ENCODE measurements around the gene SARS2.

Gene SARS2

DNA sequence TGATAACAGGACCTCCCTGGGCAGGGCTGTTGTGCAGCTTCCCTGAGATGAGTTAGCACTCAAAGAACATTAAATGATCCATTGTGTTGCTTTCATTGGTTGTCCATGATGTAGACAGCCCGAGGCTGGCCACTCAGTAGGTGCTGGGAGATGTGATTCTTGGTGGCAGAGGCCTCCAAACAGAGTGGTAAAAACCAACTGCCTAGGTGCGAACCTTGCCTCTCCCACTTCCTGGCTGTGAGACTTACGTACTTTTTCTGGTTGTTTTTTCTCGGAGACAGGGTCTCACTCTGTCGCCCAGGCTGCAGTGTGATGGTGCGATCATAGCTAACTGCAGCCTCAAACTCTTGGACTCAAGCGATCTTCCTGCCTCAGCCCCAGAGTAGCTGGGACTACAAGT lies 6.2 kb downstream of the SARS2 start:
- H3K4me3 ChIP-seq (ENCODE audit: control insufficient read depth, low read depth, low read length): no peak overlapping the region
- no peak for DNase-seq (ENCODE audit: low read depth)
- no peak for TF ChIP-seq CTCF (IDR thresholded peaks at IDR 0.05; ENCODE audit: control insufficient read depth, insufficient read depth, low read depth, low read length, missing control alignments)

GRCh38 chr19:38922482-38922881 lies 8.1 kb downstream of the SARS2 start:
- no peak for TF ChIP-seq CTCF (IDR thresholded peaks at IDR 0.05; ENCODE audit: control insufficient read depth, insufficient read depth, low read depth, low read length, missing control alignments)
- no peak for DNase-seq (ENCODE audit: low read depth)
- no peak overlapping the region for H3K4me3 ChIP-seq (ENCODE audit: control insufficient read depth, low read depth, low read length)

- no peak for DNase-seq (ENCODE audit: low read depth)
- no peak for TF ChIP-seq CTCF (IDR thresholded peaks at IDR 0.05; ENCODE audit: control insufficient read depth, insufficient read depth, low read depth, low read length, missing control alignments)
- H3K4me3 ChIP-seq (ENCODE audit: control insufficient read depth, low read depth, low read length): no peak overlapping the region
These were observed 8.9 kb downstream of the SARS2 start for GRCh38 chr19:38921420-38922274.

DNA sequence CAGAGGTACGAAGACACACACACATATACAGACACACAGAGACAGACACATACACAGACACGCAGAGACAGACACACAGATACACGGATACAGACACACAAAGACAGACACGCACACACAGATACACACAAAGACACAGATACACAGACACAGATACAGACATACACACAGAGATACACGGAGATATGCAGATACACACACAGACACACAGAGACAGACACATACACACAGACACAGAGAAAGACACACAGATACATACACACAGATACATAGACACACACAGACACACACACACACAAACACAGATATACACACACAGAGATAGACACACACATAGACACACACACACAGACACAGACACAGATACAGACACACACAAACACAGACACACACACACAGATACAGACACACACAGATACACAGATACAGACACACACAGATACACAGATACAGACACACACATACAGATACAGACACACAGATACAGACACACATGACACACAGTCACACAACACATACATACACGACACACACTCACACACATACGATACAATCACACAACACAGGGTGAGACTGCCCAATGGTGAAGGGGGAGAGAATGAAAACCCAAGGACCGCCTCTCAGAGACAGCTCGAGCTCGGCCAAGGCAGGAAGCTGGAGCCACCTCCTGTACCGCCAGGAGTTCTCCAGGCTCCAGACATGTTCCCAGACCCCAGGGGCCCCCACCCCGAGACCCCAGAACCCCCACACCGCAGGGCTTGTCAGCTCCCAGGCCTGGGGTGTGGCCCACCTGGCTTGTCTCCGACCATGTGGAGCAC lies 9.8 kb downstream of the SARS2 start:
- no peak for TF ChIP-seq CTCF (IDR thresholded peaks at IDR 0.05; ENCODE audit: control insufficient read depth, insufficient read depth, low read depth, low read length, missing control alignments)
- DNase-seq (ENCODE audit: low read depth): no peak
- H3K4me3 ChIP-seq (ENCODE audit: control insufficient read depth, low read depth, low read length): no peak overlapping the region

DNA sequence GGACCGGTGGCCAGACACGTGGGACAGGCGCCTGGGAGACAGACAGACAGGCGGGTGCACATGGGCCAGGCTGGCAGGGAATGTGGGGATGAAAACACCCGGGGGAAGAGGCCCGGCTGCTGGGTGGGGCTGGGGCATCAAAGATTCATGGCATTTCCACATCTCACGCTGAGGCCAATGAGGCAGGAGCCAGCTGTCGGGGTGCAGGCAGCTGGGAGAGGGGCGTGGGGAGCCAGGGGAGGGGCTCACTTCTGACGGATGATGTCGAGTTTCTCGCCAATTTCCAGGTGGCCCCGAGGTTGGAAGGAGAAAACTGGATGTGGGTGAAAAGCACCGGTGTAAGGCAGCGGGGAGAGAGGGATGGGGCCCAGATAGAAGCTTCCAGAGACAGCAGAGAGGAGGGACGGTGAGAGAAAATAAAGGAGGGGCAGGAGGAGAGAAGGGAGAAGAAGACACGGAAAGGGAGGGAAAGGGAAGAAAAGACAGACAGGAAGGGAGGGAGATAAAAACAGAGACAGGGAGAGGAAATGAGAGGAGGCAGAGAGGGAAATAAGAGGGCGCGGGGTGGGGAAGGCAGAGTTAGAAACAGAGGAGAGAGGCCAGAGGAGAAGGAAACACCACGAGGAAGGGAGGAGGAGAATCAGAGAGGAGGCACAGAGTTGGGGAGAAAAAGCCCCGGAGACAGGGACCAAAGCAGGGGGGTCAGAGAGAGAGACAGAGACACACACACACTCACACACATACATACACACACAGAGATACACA lies 10.5 kb downstream of the SARS2 start:
- H3K4me3 ChIP-seq (ENCODE audit: control insufficient read depth, low read depth, low read length): no peak overlapping the region
- DNase-seq (ENCODE audit: low read depth): no peak
- TF ChIP-seq CTCF (IDR thresholded peaks at IDR 0.05; ENCODE audit: control insufficient read depth, insufficient read depth, low read depth, low read length, missing control alignments): no peak

DNA sequence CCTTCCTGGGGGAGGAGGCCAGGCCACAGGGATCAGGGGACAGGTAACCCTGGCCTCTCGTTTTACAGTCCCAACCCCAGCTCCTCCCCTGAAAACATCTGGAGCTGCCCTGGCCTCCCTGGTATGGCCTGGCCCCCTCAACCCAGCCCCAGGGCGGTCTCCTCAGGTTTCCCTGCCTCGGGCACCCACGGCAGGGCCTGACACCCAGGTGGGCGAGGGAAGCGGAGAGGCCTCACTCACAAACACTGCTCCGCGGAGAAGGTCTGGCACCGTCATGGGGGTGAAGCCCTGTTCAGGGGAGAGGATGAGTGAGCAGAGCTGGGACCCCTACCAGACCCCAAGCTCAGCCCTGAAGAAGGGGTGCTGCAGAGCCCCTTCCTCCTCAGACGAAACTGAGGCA lies 12.0 kb downstream of the SARS2 start:
- H3K4me3 ChIP-seq (ENCODE audit: control insufficient read depth, low read depth, low read length): no peak overlapping the region
- TF ChIP-seq CTCF (IDR thresholded peaks at IDR 0.05; ENCODE audit: control insufficient read depth, insufficient read depth, low read depth, low read length, missing control alignments): no peak
- DNase-seq (ENCODE audit: low read depth): no peak
